Stimulated activated CD4-positive, alpha-beta T cell treated with anti-CD3 and anti-CD28 coated beads, TNF-alpha, amount 100 ng/mL, for 48 hours (primary cell): ENCODE measurements around the gene LDLRAD4.

Source experiments
- DNase-seq, 3 donors: peaks; one replicate each; pipeline ENCODE4 v3.0.0-alpha.2; 2020; ENCODE audit warnings: low read depth in 3 of 3

LDLRAD4 gene

GRCh38 chr18:13202571-13202970 lies 16.0 kb upstream of the LDLRAD4 start:
- DNase-seq, result no peak

- no peak for DNase-seq
Observed at GRCh38 chr18:13206301-13206700, 12.3 kb upstream of the LDLRAD4 start.

- DNase-seq, result no peak
Observed at GRCh38 chr18:13207294-13207693, 11.3 kb upstream of the LDLRAD4 start.

- DNase-seq, result no peak
Observed at GRCh38 chr18:13211534-13211933, 7.0 kb upstream of the LDLRAD4 start.

- DNase-seq, result no peak
Observed at GRCh38 chr18:13213036-13213795, 5.3 kb upstream of the LDLRAD4 start.

- DNase-seq, result no peak
Observed at GRCh38 chr18:13214609-13215008, 4.0 kb upstream of the LDLRAD4 start.

GRCh38 chr18:13216092-13216582 lies 2.4 kb upstream of the LDLRAD4 start:
- DNase-seq, result peak in 2 of 3 donors; percentile 31 to 41

- DNase-seq, result peak in 1 of 3 donors; percentile 44
Observed at GRCh38 chr18:13216711-13217465, 1.7 kb upstream of the LDLRAD4 start.

- DNase-seq, result peak; percentile 18 to 54 (median 25)
Observed at GRCh38 chr18:13217466-13217961, 1.0 kb upstream of the LDLRAD4 start.

- no peak for DNase-seq
Observed at GRCh38 chr18:13217971-13218367, 591 bp upstream of the LDLRAD4 start.

- DNase-seq, result no peak
Observed at GRCh38 chr18:13218997-13219396, 437 bp downstream of the LDLRAD4 start.

- DNase-seq, result no peak
Observed at GRCh38 chr18:13219593-13220159, 1.1 kb downstream of the LDLRAD4 start.

- no peak for DNase-seq
Observed at GRCh38 chr18:13220361-13220991, 1.9 kb downstream of the LDLRAD4 start.

- no peak for DNase-seq
Observed at GRCh38 chr18:13221869-13222855, 3.6 kb downstream of the LDLRAD4 start.

- DNase-seq, result no peak
Observed at GRCh38 chr18:13222856-13223281, 4.3 kb downstream of the LDLRAD4 start.

GRCh38 chr18:13223311-13224143 lies 5.0 kb downstream of the LDLRAD4 start:
- no peak for DNase-seq

- no peak for DNase-seq
Observed at GRCh38 chr18:13225261-13225660, 6.7 kb downstream of the LDLRAD4 start.

- no peak for DNase-seq
Observed at GRCh38 chr18:13226533-13227144, 8.1 kb downstream of the LDLRAD4 start.

- no peak for DNase-seq
Observed at GRCh38 chr18:13227910-13228309, 9.3 kb downstream of the LDLRAD4 start.
